Activated CD8-positive, alpha-beta memory T cell treated with anti-CD3 and anti-CD28 coated beads, Interleukin-2, amount 50 U/mL, for 48 hours (primary cell): Measurements from ENCODE around the gene PKD2.

Experiments
- DNase-seq: peaks from one replicate; pipeline ENCODE4 v3.0.0-alpha.2; 2020

The PKD2 gene

DNA sequence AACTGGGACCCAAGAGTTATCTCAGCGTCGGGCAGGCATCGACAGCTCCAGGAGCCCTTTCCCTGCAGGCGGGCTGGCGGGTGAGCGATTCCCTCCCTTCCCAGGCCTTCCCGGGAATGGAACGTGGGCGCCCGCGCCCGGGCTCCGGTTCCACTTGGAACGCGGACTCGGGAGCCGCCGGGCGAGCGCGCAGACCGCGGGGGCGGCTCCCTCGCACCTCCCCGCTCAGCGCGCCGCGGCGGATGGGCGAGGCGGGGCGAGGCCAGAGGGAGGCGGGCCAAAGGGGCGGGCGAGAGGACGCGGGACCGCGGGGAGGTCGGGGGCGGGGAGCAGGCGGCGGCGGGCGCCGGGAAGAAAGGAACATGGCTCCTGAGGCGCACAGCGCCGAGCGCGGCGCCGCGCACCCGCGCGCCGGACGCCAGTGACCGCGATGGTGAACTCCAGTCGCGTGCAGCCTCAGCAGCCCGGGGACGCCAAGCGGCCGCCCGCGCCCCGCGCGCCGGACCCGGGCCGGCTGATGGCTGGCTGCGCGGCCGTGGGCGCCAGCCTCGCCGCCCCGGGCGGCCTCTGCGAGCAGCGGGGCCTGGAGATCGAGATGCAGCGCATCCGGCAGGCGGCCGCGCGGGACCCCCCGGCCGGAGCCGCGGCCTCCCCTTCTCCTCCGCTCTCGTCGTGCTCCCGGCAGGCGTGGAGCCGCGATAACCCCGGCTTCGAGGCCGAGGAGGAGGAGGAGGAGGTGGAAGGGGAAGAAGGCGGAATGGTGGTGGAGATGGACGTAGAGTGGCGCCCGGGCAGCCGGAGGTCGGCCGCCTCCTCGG is at the start of gene PKD2:
Gene PKD2, plus strand, starts transcription at position 332 of the 818 bp plus-strand sequence. Its CDS starts 99 bp downstream, at position 431.
- peak; percentile 89 for DNase-seq

GRCh38 chr4:87961993-87962392 is 45.4 kb upstream of the PKD2 start:
- DNase-seq: no peak

- no peak for DNase-seq
Observed at GRCh38 chr4:87962398-87963146, 44.9 kb upstream of the PKD2 start.

GRCh38 chr4:87965501-87965975 is 41.9 kb upstream of the PKD2 start:
- no peak for DNase-seq

GRCh38 chr4:87966095-87966496 is 41.3 kb upstream of the PKD2 start:
- no peak for DNase-seq

- no peak for DNase-seq
Observed at GRCh38 chr4:87967193-87967592, 40.2 kb upstream of the PKD2 start.

DNA sequence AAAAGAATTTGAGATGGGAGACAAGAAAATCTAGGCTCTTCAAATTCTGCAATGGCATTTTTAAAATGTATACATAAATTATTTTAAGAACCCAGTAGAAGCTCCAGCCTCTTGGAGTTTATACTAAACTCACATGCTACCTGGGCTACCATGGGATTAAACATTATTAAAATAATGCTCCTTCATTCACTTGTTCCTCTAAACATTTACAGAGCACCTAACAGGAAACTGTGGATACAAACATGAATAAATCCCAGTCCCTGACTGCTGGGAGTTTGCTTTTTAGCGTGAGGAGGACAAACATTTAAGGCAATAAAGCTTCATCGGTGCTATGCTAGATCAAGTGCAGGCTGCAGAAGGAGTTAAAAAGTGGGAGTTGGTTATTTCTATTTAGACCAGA is 37.3 kb upstream of the PKD2 start:
- no peak for DNase-seq

DNA sequence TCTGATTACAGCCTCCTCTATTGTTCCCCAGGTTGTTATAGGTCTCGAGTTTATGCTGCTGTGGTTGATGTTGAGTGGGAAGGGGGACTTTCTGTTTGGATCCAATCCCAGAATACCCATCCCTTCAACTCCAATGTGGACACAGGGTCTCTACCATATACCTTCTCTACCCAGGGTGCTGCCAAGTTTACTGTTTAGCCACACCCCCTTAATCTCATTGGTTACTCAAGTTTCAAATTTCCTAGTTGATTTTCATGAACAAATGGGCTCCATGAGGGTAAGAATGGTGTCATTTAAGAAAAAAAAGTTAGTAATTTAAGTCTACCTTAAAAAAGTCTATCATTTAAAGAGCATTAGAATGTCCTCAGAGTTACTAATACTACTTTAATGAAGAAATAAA is 35.6 kb upstream of the PKD2 start:
- no peak for DNase-seq

GRCh38 chr4:87973283-87974169 is 33.9 kb upstream of the PKD2 start:
- DNase-seq: no peak

GRCh38 chr4:87974856-87975462 is 32.5 kb upstream of the PKD2 start:
- no peak for DNase-seq

DNA sequence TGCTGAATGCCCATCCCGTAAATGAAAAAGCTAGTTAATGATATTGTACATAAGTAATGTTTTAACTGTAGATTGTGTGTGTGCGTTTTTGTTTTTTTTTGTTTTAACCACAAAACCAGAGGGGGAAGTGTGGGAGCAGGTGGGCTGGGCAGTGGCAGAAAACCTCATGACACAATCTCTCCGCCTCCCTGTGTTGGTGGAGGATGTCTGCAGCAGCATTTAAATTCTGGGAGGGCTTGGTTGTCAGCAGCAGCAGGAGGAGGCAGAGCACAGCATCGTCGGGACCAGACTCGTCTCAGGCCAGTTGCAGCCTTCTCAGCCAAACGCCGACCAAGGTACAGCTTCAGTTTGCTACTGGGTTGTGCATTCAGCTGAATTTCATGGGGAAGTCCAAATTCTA is 32.0 kb upstream of the PKD2 start, which contains the start of gene SPP1:
Gene SPP1, plus strand, starts transcription at position 249 of the 400 bp plus-strand sequence. CDS start 1,182 bp downstream, outside the sequence.
- DNase-seq: no peak

DNA sequence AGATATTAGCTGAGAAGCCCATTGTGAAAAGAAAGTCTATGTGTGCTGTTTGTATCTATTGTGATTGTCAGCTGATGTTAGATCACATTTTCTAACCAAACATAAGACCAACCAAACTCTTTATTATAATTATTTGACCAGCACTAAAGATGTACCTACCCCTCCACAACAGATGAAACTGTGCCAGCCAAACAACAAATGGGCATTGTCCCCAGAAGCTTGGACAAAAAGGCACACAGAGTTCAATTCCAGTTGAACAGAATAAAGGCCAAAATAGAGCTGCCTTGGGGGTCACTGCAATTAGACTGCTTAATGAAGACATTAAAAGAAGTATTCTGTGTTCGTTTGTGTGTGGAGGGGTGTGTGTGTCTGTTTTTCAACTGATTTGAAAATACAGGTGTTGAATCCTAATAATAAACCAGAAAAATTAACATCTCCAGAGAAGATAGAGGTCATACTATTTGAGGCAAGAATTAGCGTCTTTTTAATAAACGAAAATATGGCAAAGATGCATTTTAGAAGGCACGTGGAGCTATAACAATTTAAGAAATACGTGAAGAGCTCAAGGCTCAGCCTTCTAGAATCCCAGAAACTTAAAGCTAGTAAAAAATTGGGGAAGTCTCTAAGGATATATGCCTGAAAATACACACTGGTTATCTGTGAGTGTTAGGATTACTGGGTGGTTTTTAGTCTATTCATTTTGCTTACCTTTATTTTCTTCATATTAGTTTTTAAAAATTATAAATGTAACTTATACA is 29.7 kb upstream of the PKD2 start:
- DNase-seq: no peak

DNA sequence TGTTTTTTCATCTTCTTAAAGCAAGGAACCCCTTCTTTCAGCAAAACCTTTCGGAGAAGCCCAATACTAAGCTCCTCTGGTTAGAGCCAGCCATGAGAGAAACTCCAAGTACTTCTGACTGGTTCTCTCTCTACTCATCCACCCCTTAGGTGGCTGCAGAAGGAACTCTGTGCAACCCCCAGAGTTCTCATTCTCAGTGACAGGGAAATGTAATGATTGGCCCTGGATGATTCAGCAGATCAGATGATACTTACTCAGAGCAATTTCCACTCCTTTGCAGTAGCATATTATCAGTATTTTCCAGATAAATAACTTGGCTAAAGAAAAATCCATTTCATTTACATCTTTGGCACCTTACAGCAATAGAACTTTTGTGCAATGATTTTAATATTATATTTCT is 28.8 kb upstream of the PKD2 start:
- no peak for DNase-seq

- DNase-seq: no peak
Observed at GRCh38 chr4:87979810-87980209, 27.6 kb upstream of the PKD2 start.

DNA sequence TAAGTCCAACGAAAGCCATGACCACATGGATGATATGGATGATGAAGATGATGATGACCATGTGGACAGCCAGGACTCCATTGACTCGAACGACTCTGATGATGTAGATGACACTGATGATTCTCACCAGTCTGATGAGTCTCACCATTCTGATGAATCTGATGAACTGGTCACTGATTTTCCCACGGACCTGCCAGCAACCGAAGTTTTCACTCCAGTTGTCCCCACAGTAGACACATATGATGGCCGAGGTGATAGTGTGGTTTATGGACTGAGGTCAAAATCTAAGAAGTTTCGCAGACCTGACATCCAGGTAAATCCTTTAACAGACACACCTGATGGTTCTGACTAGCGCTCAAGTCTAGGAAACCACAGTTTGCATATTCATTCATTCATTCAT is 25.9 kb upstream of the PKD2 start:
- DNase-seq: no peak

DNA sequence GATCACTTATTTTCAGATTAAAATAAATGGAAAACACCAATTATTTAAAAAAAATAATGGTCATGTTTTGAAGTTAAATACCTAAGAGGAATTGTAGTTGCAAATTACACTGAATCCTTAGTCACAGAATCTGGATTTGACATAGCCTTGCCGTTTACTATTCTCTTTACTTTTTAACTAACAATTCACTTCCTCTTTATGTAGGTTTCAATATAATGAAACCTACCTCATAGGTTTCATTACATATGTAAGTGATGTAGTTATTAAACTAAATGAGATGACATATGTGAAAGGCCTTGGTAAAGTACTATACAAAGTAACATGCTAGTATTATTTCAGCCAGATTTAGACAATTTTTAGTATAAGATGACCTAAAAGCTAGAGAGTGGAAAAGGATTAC is 25.4 kb upstream of the PKD2 start:
- no peak for DNase-seq

- DNase-seq: no peak
Observed at GRCh38 chr4:87982446-87983010, 24.9 kb upstream of the PKD2 start.

GRCh38 chr4:87983996-87984395 is 23.4 kb upstream of the PKD2 start:
- DNase-seq: no peak

GRCh38 chr4:87985097-87985886 is 22.1 kb upstream of the PKD2 start:
- peak; percentile 60 for DNase-seq

- no peak for DNase-seq
Observed at GRCh38 chr4:87985887-87986200, 21.6 kb upstream of the PKD2 start.

GRCh38 chr4:87986508-87986907 is 20.9 kb upstream of the PKD2 start:
- no peak for DNase-seq
